ENCODE data around the gene MPO. TPM values are rescaled to one million over a fixed set of nuclear protein-coding genes. Genes with fewer than 3 reads are reported as not detected.

Gene MPO
- total RNA-seq, 2 experiments from 2014 or later, result not detected

DNA sequence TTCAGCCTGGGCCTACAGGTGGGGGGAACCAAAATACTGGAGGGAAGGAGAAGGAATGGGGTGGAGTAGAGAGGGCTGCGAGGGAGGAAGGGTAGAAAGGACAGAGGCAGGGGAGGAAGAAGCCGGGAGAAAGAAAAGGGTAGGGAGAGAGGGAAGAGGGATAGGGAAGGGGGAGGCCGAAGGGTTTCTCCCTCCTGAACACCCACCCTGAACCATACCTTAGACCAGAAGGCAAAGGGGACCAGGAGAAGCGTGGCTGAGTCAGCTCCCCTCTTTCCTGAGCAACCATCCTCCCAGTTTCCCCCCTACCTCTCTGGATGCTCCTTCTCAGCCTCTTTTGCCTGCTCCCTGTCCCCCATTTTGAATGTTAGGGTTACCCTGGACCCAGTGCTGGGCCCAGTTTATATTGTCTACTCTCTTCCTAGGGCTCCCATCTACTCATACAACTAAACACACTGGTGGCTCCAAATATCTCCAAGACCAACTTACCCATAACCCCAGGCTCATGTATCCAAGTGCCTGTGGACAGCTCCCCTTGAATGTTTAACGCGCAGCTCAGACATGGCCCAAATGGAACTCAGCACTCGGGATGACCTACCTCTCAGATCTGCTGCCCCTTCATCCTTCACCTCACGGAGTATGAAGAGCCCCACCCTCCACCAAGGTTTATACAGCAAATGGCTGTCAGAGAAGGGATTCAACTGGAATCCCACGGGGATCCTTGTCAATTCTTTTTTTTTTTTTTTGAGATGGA lies 40.0 kb upstream of the MPO start:
- Histone ChIP-seq H3K36me3 (ENCODE audit: insufficient read depth, low read length) (no peaks in the 10 kb centered on the region), H3K4me3 (ENCODE audit: low read depth, low read length, poor library complexity, severe bottlenecking) (no peak overlapping the region), H3K4me2 (ENCODE audit: low read length) (no peak overlapping the region), H3K9me3 (ENCODE audit: low read length) (no peaks in the 10 kb centered on the region), H3K27ac (ENCODE audit: low read depth, low read length, poor library complexity, severe bottlenecking) (no peak overlapping the region), H3K79me2 (ENCODE audit: insufficient read depth, low read depth, low read length) (no peaks in the 10 kb centered on the region), H3K9me2 (ENCODE audit: insufficient read depth, low read length) (no peaks in the 10 kb centered on the region), H4K20me1 (ENCODE audit: insufficient read depth, low read length) (no peaks in the 10 kb centered on the region), H3K4me1 (ENCODE audit: insufficient read depth, low read length, poor library complexity, severe bottlenecking) (peaks cover 23% of the 10 kb centered on the region), H2AFZ (ENCODE audit: low read length) (no peak overlapping the region)
- POLR2A ChIA-PET, result interaction anchor here (0.7 kb wide), 1 partner anchor 13 kb away, joined by 3 read pairs; no protein-coding TSS in a partner anchor
- CTCF ChIA-PET (ENCODE audit: unreplicated experiment), result no interaction called here
- TF ChIP-seq, protein P1, sequence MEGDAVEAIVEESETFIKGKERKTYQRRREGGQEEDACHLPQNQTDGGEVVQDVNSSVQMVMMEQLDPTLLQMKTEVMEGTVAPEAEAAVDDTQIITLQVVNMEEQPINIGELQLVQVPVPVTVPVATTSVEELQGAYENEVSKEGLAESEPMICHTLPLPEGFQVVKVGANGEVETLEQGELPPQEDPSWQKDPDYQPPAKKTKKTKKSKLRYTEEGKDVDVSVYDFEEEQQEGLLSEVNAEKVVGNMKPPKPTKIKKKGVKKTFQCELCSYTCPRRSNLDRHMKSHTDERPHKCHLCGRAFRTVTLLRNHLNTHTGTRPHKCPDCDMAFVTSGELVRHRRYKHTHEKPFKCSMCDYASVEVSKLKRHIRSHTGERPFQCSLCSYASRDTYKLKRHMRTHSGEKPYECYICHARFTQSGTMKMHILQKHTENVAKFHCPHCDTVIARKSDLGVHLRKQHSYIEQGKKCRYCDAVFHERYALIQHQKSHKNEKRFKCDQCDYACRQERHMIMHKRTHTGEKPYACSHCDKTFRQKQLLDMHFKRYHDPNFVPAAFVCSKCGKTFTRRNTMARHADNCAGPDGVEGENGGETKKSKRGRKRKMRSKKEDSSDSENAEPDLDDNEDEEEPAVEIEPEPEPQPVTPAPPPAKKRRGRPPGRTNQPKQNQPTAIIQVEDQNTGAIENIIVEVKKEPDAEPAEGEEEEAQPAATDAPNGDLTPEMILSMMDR (conservative IDR thresholded peaks at IDR 0.05; ENCODE audit: low read length), result no peak
- no peak for TF ChIP-seq EZH2phosphoT487 (IDR thresholded peaks at IDR 0.05; ENCODE audit: borderline replicate concordance, low read depth, low read length)
- intact Hi-C loops (cut with micrococcal nuclease; ENCODE audit: unreplicated experiment), result no loop called here
- BruUV-seq (replicated peaks), result no TSS peak
- no peak for DNase-seq (ENCODE audit: low spot score)

GRCh38 chr17:58320163-58320558 lies 39.4 kb upstream of the MPO start:
- no peaks in the 10 kb centered on the region for H3K36me3 ChIP-seq (ENCODE audit: insufficient read depth, low read length)
- H3K9me2 ChIP-seq (ENCODE audit: insufficient read depth, low read length), result no peaks in the 10 kb centered on the region
- TF ChIP-seq, protein P1 (conservative IDR thresholded peaks at IDR 0.05; ENCODE audit: low read length), result no peak
- no peak for TF ChIP-seq EZH2phosphoT487 (IDR thresholded peaks at IDR 0.05; ENCODE audit: borderline replicate concordance, low read depth, low read length)
- ChIA-PET POLR2A (interaction anchor here (0.7 kb wide), 1 partner anchor 14 kb away, joined by 3 read pairs; no protein-coding TSS in a partner anchor), CTCF (ENCODE audit: unreplicated experiment) (no interaction called here)
- intact Hi-C loops (cut with micrococcal nuclease; ENCODE audit: unreplicated experiment), result no loop called here
- H3K27ac ChIP-seq (ENCODE audit: low read depth, low read length, poor library complexity, severe bottlenecking), result no peak overlapping the region
- no peaks in the 10 kb centered on the region for H3K9me3 ChIP-seq (ENCODE audit: low read length)
- H3K79me2 ChIP-seq (ENCODE audit: insufficient read depth, low read depth, low read length), result no peaks in the 10 kb centered on the region
- no TSS peak for BruUV-seq (replicated peaks)
- peaks cover 18% of the 10 kb centered on the region for H3K4me1 ChIP-seq (ENCODE audit: insufficient read depth, low read length, poor library complexity, severe bottlenecking)
- no peak overlapping the region for H2AFZ ChIP-seq (ENCODE audit: low read length)
- H3K4me3 ChIP-seq (ENCODE audit: low read depth, low read length, poor library complexity, severe bottlenecking), result no peak overlapping the region
- DNase-seq (ENCODE audit: low spot score), result no peak
- H3K4me2 ChIP-seq (ENCODE audit: low read length), result no peak overlapping the region
- H4K20me1 ChIP-seq (ENCODE audit: insufficient read depth, low read length), result no peaks in the 10 kb centered on the region
